Cardiac fibroblast (primary cell): ENCODE results near the gene CAB39L.

Experiments used
- DNase-seq, 2 donors: peaks; one replicate each; pipeline versions ENCODE4 v3.0.0 to v3.0.0-alpha.2; 2010; ENCODE audit warnings: low read depth in 2 of 2
- H3K4me3 ChIP-seq, 2 donors: replicated peaks in 1 of 2; 1 replicate in 1 of 2; 2 replicates in 1 of 2; pipeline ENCODE4 v1.5.1; 2011; ENCODE audit warnings: low read depth in 2 of 2, low read length in 2 of 2, mild to moderate bottlenecking in 2 of 2, moderate library complexity in 1 of 2
- CTCF ChIP-seq: IDR thresholded peaks from one replicate; pipeline ENCODE4 v1.5.1; 2011; ENCODE audit warnings: low read depth, mild to moderate bottlenecking, low read length, inconsistent platforms

CAB39L gene

GRCh38 chr13:49429121-49429520, 14.7 kb downstream of the CAB39L start:
- DNase-seq, result no peak
- TF ChIP-seq CTCF, result no peak
- H3K4me3 ChIP-seq, result no peak overlapping the region

- TF ChIP-seq CTCF, result no peak
- DNase-seq, result no peak
- no peak overlapping the region for H3K4me3 ChIP-seq
Observed at GRCh38 chr13:49428041-49428763, 15.7 kb downstream of the CAB39L start.

GRCh38 chr13:49424011-49424560, 19.8 kb downstream of the CAB39L start:
- no peak for TF ChIP-seq CTCF
- DNase-seq, result no peak
- no peak overlapping the region for H3K4me3 ChIP-seq

GRCh38 chr13:49421391-49421790, 22.5 kb downstream of the CAB39L start:
- TF ChIP-seq CTCF, result no peak
- peak in 1 of 2 donors; percentile 7 for DNase-seq

GRCh38 chr13:49419276-49419675, 24.6 kb downstream of the CAB39L start:
- DNase-seq, result peak; percentile 6 to 44
- no peak for TF ChIP-seq CTCF

More at GRCh38 chr13:49421391-49421790, 22.5 kb downstream of the CAB39L start:
- H3K4me3 ChIP-seq, result no peak overlapping the region

GRCh38 chr13:49418206-49418605, 25.7 kb downstream of the CAB39L start:
- no peak for TF ChIP-seq CTCF

More at GRCh38 chr13:49419276-49419675, 24.6 kb downstream of the CAB39L start:
- H3K4me3 ChIP-seq, result no peak overlapping the region

More at GRCh38 chr13:49418206-49418605, 25.7 kb downstream of the CAB39L start:
- no peak overlapping the region for H3K4me3 ChIP-seq
- no peak for DNase-seq
